GM12801 (cell line): ENCODE measurements around the gene MYH15.

Experiments
- CTCF ChIP-seq: IDR thresholded peaks from one replicate; pipeline ENCODE4 v1.5.1; 2011; ENCODE audit warnings: control low read depth; ENCODE audit not compliant: insufficient read length; ENCODE audit errors: extremely low read depth

The MYH15 gene

GRCh38 chr3:108510496-108510895 is at the start of gene MYH15:
Gene MYH15, minus strand, starts transcription at chr3:108510596. Its CDS starts 66 bp downstream, at chr3:108510530.
- no peak for TF ChIP-seq CTCF

GRCh38 chr3:108555966-108556581 is 45.7 kb upstream of the MYH15 start:
- no peak for TF ChIP-seq CTCF

- TF ChIP-seq CTCF, result no peak
These were observed 44.6 kb upstream of the MYH15 start for GRCh38 chr3:108554913-108555571.

- TF ChIP-seq CTCF, result no peak
These were observed 43.8 kb upstream of the MYH15 start for GRCh38 chr3:108554229-108554628.

DNA sequence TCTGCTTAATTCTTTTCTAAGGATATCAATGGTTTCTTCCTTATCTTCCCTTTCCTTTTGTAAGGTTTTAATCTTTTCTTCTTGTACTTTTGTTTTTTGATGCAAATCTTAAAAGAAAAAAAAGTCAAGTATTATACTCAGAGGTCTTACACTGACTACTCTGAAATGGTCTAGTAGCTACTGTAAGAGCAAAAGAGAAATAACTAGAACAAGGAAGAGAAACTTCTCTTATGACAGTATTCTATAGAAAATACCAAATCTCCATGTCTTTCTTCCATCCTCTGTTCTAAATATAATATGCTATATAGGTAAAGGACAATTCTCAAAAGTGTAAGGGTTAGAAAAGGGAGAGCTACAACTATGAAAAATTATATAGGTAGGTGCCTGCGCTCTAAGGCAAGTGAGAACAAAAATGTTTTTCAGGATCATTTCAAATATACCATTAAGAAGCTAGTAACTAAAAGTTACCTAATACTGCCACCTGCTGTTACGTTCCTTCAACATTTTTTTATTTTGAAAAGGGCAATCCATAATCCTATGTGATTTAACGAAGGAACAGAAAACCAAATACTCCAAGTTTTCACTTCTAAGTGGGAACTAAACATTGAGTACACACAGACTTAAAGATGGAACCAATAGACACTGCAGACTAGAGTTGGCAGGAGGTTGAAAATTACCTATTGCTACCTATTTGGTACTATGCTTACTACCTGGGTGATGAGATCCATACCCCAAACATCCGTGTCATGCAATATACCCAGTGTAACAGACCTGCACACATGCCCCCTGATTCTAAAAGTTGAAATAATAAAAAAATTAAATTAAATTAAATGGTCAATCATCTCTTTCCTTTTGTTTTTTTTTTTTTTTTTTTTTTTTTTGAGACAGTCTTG is 42.1 kb upstream of the MYH15 start:
- TF ChIP-seq CTCF, result no peak

- no peak for TF ChIP-seq CTCF
These were observed 38.5 kb upstream of the MYH15 start for GRCh38 chr3:108548886-108549285.

DNA sequence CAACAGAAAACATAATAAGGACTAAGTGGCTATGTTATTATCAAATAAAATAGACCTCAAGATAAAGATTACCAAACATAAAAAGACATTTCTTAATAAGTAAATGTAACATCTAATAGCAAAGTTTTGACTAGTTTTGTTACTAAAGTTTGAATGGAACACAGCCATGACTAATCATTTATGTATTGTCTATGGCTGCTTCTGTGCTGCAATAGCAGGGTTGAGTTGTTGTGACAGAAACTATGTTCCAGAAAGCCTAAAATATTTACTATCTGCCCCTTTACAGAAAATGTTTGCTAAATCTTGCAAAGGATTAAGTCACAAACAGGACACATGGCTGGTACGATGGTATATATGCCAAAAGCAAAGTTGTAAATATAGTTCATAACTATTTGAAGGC is 37.9 kb upstream of the MYH15 start:
- TF ChIP-seq CTCF, result no peak
